Skeletal muscle tissue (tissue), 4 donors: Measurements from ENCODE around the gene HACD2. TPM values are rescaled to one million over a fixed set of nuclear protein-coding genes. Genes with fewer than 3 reads are reported as not detected.
"Not testable (repeated sequence)": the region's sequence is repeated elsewhere in the genome, so short reads cannot be mapped to it uniquely, and the experiment has no call there.

ENCODE experiments used
- H3K27ac ChIP-seq: one replicate; pipeline ENCODE4 v1.7.0; 2013; ENCODE audit warnings: mild to moderate bottlenecking, low read depth, low read length, inconsistent platforms
- H3K27me3 ChIP-seq, 3 donors: one replicate each; pipeline ENCODE4 v1.7.0; 2013; ENCODE audit warnings: low read length in 3 of 3; ENCODE audit not compliant: control insufficient read depth in 3 of 3, insufficient read depth in 3 of 3
- H3K36me3 ChIP-seq, 3 donors: one replicate each; pipeline ENCODE4 v1.7.0; 2013; ENCODE audit warnings: low read length in 3 of 3; ENCODE audit not compliant: control insufficient read depth in 3 of 3, insufficient read depth in 3 of 3
- H3K4me1 ChIP-seq, 3 donors: one replicate each; pipeline ENCODE4 v1.7.0; 2013; ENCODE audit warnings: low read length in 3 of 3, mild to moderate bottlenecking in 3 of 3; ENCODE audit not compliant: control insufficient read depth in 3 of 3, insufficient read depth in 3 of 3
- H3K4me3 ChIP-seq, 3 donors: one replicate each; pipeline ENCODE4 v1.7.0; 2013; ENCODE audit warnings: low read length in 3 of 3
- H3K9ac ChIP-seq, 3 donors: one replicate each; pipeline ENCODE4 v1.7.0; 2013; ENCODE audit warnings: low read length in 3 of 3, mild to moderate bottlenecking in 3 of 3, moderate library complexity in 2 of 3, low read depth in 1 of 3
- H3K9me3 ChIP-seq, 3 donors: one replicate each; pipeline ENCODE4 v1.7.0; 2013; ENCODE audit warnings: low read length in 3 of 3; ENCODE audit not compliant: control insufficient read depth in 3 of 3
- total RNA-seq: library from RNA; depleted of rRNA; stranded (reverse); fragments of >200 nt; gene quantifications from one replicate; pipeline ENCODE4 v1.2.3, GENCODE V29; 2014
- donor health status: Osteomylitis.

The HACD2 gene
- total RNA-seq, 1 donor from 2014 or later: 15.7 TPM

- H3K4me3 ChIP-seq, H3K27me3 ChIP-seq, H3K36me3 ChIP-seq, H3K9me3 ChIP-seq, H3K9ac ChIP-seq, H3K4me1 ChIP-seq, H3K27ac ChIP-seq: not testable (repeated sequence)
Observed at GRCh38 chr3:123600863-123601262, 16.0 kb upstream of the HACD2 start.

GRCh38 chr3:123597561-123597960 lies 12.7 kb upstream of the HACD2 start:
- H3K9me3 ChIP-seq: no peaks in the 10 kb centered on the region
- no peak overlapping the region for H3K27ac ChIP-seq
- H3K9ac ChIP-seq: no peak overlapping the region
- H3K27me3 ChIP-seq: no peaks in the 10 kb centered on the region
- no peak overlapping the region for H3K4me3 ChIP-seq
- no peaks in the 10 kb centered on the region for H3K4me1 ChIP-seq
- peaks cover 0 to 2% (median 0%) of the 10 kb centered on the region in 3 donors for H3K36me3 ChIP-seq

DNA sequence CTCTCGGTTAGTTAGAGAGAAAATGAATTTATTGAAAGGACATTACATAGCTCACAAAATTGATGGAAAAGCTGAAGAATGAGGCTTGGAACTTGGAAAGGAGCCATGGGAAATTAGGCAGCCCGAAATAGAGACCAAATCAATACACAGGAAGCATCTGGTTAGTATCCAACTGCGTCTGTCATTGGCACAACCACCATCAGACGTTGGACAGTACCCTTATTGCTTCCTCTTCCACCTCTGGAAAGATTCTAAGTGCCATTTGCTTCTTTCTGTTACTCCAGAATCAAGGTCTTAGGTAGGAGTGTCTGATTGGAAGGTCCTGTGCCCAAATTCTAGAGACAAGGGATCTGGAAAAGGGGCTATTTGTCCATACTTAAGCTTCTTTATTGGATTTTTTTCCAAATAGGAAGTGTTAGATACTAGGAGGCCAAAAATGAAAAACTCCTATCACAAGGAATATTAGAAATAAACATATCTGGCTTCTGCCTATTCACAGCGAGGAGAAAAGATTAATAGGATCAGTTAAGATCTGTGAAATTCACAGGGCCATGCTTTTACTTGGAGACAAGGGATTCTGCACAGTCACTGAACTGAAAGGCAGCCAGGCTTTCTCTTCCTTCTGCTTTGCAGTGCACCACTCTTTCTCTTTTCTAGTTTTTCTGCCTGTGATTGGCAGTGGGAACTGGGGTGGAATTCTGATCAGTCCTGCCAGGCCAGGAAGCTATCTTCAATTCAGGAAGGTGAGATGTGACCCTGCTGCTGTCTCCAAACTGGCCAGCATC lies 10.7 kb upstream of the HACD2 start:
- no peaks in the 10 kb centered on the region for H3K4me1 ChIP-seq
- H3K27ac ChIP-seq: no peak overlapping the region
- peaks cover 0 to 2% (median 0%) of the 10 kb centered on the region in 3 donors for H3K9me3 ChIP-seq
- no peak overlapping the region for H3K9ac ChIP-seq
- no peak overlapping the region for H3K4me3 ChIP-seq
- no peaks in the 10 kb centered on the region for H3K27me3 ChIP-seq
- H3K36me3 ChIP-seq: peaks cover 0 to 1% (median 0%) of the 10 kb centered on the region in 3 donors

DNA sequence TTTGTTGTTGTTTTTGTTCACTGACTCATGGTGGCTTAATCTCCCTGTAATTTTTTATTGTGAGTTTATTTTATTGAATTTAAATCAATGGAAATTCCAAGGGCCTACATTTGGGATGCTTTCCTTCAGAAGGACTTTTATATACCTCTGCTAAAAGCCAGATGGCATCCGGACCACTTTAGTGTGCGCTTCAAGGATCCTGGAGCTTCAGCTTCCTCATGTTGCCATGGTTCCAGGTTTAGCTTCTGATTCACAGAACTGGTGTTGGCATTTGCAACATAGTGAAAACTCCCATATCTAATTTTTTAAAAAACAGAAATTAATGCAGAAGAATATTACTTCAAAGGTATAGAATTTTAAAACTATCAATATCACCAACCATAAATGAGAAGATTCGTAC lies 8.5 kb upstream of the HACD2 start:
- no peaks in the 10 kb centered on the region for H3K4me1 ChIP-seq
- no peaks in the 10 kb centered on the region for H3K27me3 ChIP-seq
- H3K27ac ChIP-seq: no peak overlapping the region
- H3K36me3 ChIP-seq: peaks cover 0 to 2% (median 0%) of the 10 kb centered on the region in 3 donors
- no peak overlapping the region for H3K9ac ChIP-seq
- peaks cover 0 to 3% (median 0%) of the 10 kb centered on the region in 3 donors for H3K9me3 ChIP-seq
- H3K4me3 ChIP-seq: no peak overlapping the region

DNA sequence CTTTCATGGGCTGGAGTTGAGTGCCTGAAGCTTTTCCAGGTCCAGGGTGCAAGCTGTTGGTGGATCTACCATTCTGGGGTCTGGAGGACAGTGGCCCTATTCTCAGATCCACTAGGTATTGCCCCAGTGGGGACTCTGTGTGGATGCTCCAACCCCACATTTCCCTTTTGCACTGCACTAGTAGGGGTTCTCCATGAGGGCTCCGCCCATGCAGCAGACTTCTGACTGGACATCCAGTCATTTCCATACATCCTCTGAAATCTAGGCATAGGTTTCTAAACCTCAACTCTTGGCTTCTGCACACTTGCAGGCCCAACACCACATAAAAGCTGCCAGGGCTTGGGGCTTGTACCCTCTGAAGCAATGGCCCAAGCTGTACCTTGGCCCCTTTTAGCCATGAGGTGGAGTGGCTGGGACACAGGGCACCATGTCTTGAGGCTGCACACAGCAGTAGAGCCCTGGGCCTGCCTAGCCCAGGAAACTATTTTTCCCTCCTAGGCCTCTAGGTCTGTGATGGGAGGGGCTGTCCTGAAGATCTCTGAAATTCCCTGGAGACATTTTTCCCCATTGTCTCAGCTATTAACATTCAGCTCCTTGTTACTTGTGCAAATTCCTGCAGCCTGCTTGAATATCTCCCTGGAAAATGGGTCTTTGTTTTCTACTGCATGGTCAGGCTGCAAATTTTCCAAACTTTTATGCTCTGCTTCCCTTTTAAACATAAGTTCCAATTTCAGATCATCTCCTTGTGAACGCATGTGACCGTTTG lies 6.0 kb upstream of the HACD2 start:
- H3K27ac ChIP-seq: no peak overlapping the region
- peaks cover 0 to 3% (median 0%) of the 10 kb centered on the region in 3 donors for H3K9me3 ChIP-seq
- H3K27me3 ChIP-seq: no peaks in the 10 kb centered on the region
- peaks cover 5 to 6% (median 6%) of the 10 kb centered on the region in 3 donors for H3K4me1 ChIP-seq
- H3K36me3 ChIP-seq: peaks cover 0 to 2% (median 0%) of the 10 kb centered on the region in 3 donors
- no peak overlapping the region for H3K9ac ChIP-seq
- no peak overlapping the region for H3K4me3 ChIP-seq

DNA sequence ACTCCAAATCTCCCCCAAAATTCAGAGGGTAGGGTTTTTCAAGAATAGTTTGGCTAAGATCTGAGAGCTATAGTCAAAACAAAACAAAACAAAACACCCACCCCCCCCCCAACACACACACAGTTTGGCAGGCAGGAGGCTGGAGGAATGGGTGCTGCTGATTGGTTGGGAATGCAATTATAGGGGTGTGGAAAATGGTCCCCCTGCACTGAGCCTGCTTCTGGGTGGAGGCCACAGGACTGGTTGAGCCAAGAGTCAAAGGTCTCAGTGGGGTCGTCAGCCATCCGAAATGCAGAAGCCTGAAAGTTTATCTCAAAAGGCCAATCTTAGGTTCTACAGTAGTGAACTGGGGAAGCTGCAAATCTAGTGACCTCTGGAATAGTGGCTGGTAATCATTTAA lies 2.5 kb upstream of the HACD2 start:
- Histone ChIP-seq H3K27me3 (no peaks in the 10 kb centered on the region), H3K4me1 (peaks cover 12 to 15% (median 15%) of the 10 kb centered on the region in 3 donors), H3K9me3 (peaks cover 0 to 3% (median 0%) of the 10 kb centered on the region in 3 donors), H3K36me3 (peaks cover 0 to 2% (median 0%) of the 10 kb centered on the region in 3 donors), H3K27ac (no peak overlapping the region), H3K9ac (no peak overlapping the region), H3K4me3 (no peak overlapping the region)

GRCh38 chr3:123586968-123587367 lies 2.1 kb upstream of the HACD2 start:
- Histone ChIP-seq H3K4me3 (no peak overlapping the region), H3K9me3 (peaks cover 0 to 3% (median 0%) of the 10 kb centered on the region in 3 donors), H3K4me1 (peaks cover 12 to 15% (median 15%) of the 10 kb centered on the region in 3 donors), H3K27me3 (no peaks in the 10 kb centered on the region), H3K27ac (no peak overlapping the region), H3K9ac (no peak overlapping the region), H3K36me3 (peaks cover 0 to 2% (median 0%) of the 10 kb centered on the region in 3 donors)

DNA sequence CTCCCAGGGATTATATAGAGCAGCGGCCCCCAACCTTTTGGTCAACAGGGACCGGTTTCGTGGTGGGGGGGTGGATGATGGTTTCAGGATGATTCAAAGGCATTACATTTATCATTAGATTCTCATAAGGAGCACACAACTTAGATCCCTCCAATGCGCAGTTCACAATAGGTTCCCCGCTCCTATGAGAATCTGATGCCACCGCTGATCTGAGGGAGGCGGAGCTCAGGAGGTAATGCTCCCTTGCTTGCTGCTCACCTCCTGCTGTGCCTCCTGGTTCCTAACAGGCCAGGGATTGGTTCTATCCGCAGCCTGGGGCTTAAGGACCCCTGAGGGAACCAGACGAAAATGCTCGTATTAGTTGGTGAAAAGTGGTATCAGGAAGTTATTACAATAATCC lies 1.3 kb upstream of the HACD2 start:
- H3K36me3 ChIP-seq: peaks cover 0 to 8% (median 0%) of the 10 kb centered on the region in 3 donors
- peak overlapping the region; percentile 95 for H3K27ac ChIP-seq
- H3K9ac ChIP-seq: peak overlapping the region; percentile 86 to 97 (median 93)
- H3K4me1 ChIP-seq: peaks cover 12 to 15% (median 15%) of the 10 kb centered on the region in 3 donors
- H3K27me3 ChIP-seq: no peaks in the 10 kb centered on the region
- H3K4me3 ChIP-seq: peak overlapping the region; percentile 99 to 100 (median 100)
- H3K9me3 ChIP-seq: peaks cover 0 to 3% (median 0%) of the 10 kb centered on the region in 3 donors

- Histone ChIP-seq H3K27me3 (no peaks in the 10 kb centered on the region), H3K9me3 (no peaks in the 10 kb centered on the region), H3K4me3 (peak overlapping the region; percentile 83 to 100 (median 99)), H3K27ac (peak overlapping the region; percentile 95), H3K36me3 (peaks cover 0 to 14% (median 5%) of the 10 kb centered on the region in 3 donors), H3K9ac (peak overlapping the region; percentile 65 to 93 (median 86)), H3K4me1 (peaks cover 12 to 15% (median 15%) of the 10 kb centered on the region in 3 donors)
Observed at GRCh38 chr3:123584284-123584987, 417 bp downstream of the HACD2 start.
